H1 (cell line): Measurements from ENCODE around the gene GBE1. TPM values are rescaled to one million over a fixed set of nuclear protein-coding genes. Genes with fewer than 3 reads are reported as not detected.

Source experiments
- EP300 ChIP-seq, 2 experiments: IDR thresholded peaks; 1 replicate in 1 of 2; 2 replicates in 1 of 2; pipeline ENCODE4 v1.6.1; 2011 to 2012; ENCODE audit warnings: low read depth in 2 of 2, low read length in 2 of 2, mild to moderate bottlenecking in 2 of 2, borderline replicate concordance in 1 of 2, inconsistent platforms in 1 of 2, moderate library complexity in 1 of 2
- JUND ChIP-seq: IDR thresholded peaks from 2 replicates; pipeline ENCODE4 v1.6.1; 2011; ENCODE audit warnings: mild to moderate bottlenecking, improper control_type of control experiment, low read length
- ZNF274 ChIP-seq: IDR thresholded peaks from 2 replicates; pipeline ENCODE4 v1.7.0; 2012; ENCODE audit warnings: low read length, borderline replicate concordance; ENCODE audit errors: extremely low read depth
- polyA plus RNA-seq, 7 experiments: library from polyadenylated mRNA; depleted of rRNA in 3 of 7; stranded (reverse) in 5 of 7; unstranded in 2 of 7; fragments of >200 nt in 5 of 7; fragments of 200-250 nt in 2 of 7; gene quantifications; 1 replicate in 5 of 7; 2 replicates in 1 of 7; 4 replicates in 1 of 7; pipeline versions ENCODE4 v1.2.1 to v1.2.3, GENCODE V29; 2011 to 2013; ENCODE audit warnings: missing spikeins in 2 of 7, mixed read lengths in 2 of 7
- total RNA-seq: library from RNA; stranded (reverse); fragmentation: NEBNext Ultra II Directional; extraction: Animal tissue kit (Norgen Biotek cat#: 25700); gene quantifications from 2 replicates; pipeline ENCODE4 v1.2.1, GENCODE V29; 2021
- TF ChIP-seq, protein P1 (sequence below), 3 experiments: IDR thresholded peaks; 1 replicate in 2 of 3; 2 replicates in 1 of 3; pipeline versions ENCODE4 v1.5.1 to v1.6.1; 2011; ENCODE audit warnings: low read length in 3 of 3, mild to moderate bottlenecking in 3 of 3, inconsistent platforms in 2 of 3, low read depth in 1 of 3, moderate library complexity in 1 of 3; ENCODE audit not compliant: insufficient read depth in 1 of 3; ENCODE audit errors: control extremely low read depth in 1 of 3

Gene GBE1
- total and polyA plus RNA-seq, 2 of the 8 experiments (the other 6 are each of a cell fraction or from before 2014, with no cell fraction given): 3.3 to 7.3 TPM

DNA sequence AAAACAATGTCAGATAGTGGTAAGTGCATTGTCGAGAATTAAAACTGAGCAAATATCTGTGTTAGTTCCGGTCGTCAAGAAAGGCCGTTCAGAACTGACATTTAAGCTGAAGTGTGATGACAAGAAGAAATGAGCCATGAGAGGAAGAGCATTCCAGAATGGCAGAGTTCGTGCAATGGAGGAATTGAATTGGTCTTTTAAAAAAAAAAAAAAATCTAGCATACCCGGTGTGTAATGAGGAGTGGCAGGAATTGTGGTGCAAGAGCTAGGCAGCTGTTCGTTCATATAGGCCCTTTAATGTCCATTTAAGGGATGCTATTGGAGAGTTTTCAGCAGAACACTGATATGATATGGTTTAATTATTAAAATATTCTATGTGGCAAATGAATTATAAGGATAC lies 2.6 kb upstream of the GBE1 start (continued):
- TF ChIP-seq, protein P1, sequence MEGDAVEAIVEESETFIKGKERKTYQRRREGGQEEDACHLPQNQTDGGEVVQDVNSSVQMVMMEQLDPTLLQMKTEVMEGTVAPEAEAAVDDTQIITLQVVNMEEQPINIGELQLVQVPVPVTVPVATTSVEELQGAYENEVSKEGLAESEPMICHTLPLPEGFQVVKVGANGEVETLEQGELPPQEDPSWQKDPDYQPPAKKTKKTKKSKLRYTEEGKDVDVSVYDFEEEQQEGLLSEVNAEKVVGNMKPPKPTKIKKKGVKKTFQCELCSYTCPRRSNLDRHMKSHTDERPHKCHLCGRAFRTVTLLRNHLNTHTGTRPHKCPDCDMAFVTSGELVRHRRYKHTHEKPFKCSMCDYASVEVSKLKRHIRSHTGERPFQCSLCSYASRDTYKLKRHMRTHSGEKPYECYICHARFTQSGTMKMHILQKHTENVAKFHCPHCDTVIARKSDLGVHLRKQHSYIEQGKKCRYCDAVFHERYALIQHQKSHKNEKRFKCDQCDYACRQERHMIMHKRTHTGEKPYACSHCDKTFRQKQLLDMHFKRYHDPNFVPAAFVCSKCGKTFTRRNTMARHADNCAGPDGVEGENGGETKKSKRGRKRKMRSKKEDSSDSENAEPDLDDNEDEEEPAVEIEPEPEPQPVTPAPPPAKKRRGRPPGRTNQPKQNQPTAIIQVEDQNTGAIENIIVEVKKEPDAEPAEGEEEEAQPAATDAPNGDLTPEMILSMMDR (IDR thresholded peaks at IDR 0.05; ENCODE audit: control extremely low read depth in 1 of 3, insufficient read depth in 1 of 3, low read depth in 1 of 3, low read length in 3 of 3): no peak
- no peak for TF ChIP-seq ZNF274
- no peak for TF ChIP-seq JUND
- TF ChIP-seq EP300 (IDR thresholded peaks at IDR 0.05; ENCODE audit: borderline replicate concordance in 1 of 2, low read depth in 2 of 2, low read length in 2 of 2): no peak
